Lung (tissue), 12 donors: ENCODE data around the gene DHX38. TPM values are rescaled to one million over a fixed set of nuclear protein-coding genes. Genes with fewer than 3 reads are reported as not detected.

Experiments used
- ATAC-seq: fragments of 200-7000 bp; cut with Tn5 transposase; one replicate; pipeline ENCODE4 v1.9.1; 2020; ENCODE audit warnings: moderate number of reproducible peaks; ENCODE audit not compliant: insufficient read depth, low FRiP score
- DNase-seq, 3 donors: peaks; one replicate each; pipeline ENCODE4 v3.0.0-alpha.2; 2013 to 2017
- H3K27ac ChIP-seq, 2 donors: one replicate each; pipeline ENCODE4 v1.5.1; 2013; ENCODE audit warnings: mild to moderate bottlenecking in 2 of 2, moderate library complexity in 2 of 2, control low read depth in 1 of 2, inconsistent platforms in 1 of 2, low read depth in 1 of 2, low read length in 1 of 2
- H3K27me3 ChIP-seq, 3 donors: one replicate each; pipeline ENCODE4 v1.5.1; 2013; ENCODE audit warnings: low read length in 2 of 3; ENCODE audit not compliant: control insufficient read depth in 3 of 3, insufficient read depth in 3 of 3
- H3K36me3 ChIP-seq, 4 donors: one replicate each; pipeline ENCODE4 v1.5.1; 2013; ENCODE audit warnings: low read length in 4 of 4, mild to moderate bottlenecking in 1 of 4, moderate library complexity in 1 of 4; ENCODE audit not compliant: control insufficient read depth in 4 of 4, insufficient read depth in 4 of 4
- H3K4me1 ChIP-seq, 5 donors: one replicate each; pipeline ENCODE4 v1.5.1; 2013; ENCODE audit warnings: low read length in 5 of 5, mild to moderate bottlenecking in 2 of 5, moderate library complexity in 1 of 5; ENCODE audit not compliant: control insufficient read depth in 5 of 5, insufficient read depth in 5 of 5
- H3K4me3 ChIP-seq: one replicate; pipeline ENCODE4 v1.5.1; 2013; ENCODE audit warnings: mild to moderate bottlenecking, control low read depth, moderate library complexity
- H3K9ac ChIP-seq, 2 donors: one replicate each; pipeline ENCODE4 v1.5.1; 2013; ENCODE audit warnings: low read length in 2 of 2, control low read depth in 1 of 2; ENCODE audit not compliant: insufficient read depth in 1 of 2
- H3K9me3 ChIP-seq, 4 donors: one replicate each; pipeline ENCODE4 v1.5.1; 2013; ENCODE audit warnings: low read length in 3 of 4, mild to moderate bottlenecking in 1 of 4, moderate library complexity in 1 of 4; ENCODE audit not compliant: control insufficient read depth in 4 of 4, insufficient read depth in 3 of 4
- WGBS, 2 donors: extraction: QIAGEN DNeasy Blood & Tissue Kit; methylation state at CpG; one replicate each; pipeline ENCODE4 v1.1.7; 2013; 5-methylcytosine and 5-hydroxymethylcytosine counted together
- polyA plus RNA-seq, 2 donors: library from polyadenylated mRNA; stranded (reverse); fragments of 200-250 nt; gene quantifications; one replicate each; pipeline ENCODE4 v1.2.1, GENCODE V29; 2013
- total RNA-seq, 2 donors: library from RNA; depleted of rRNA in 1 of 2; stranded (reverse); fragments of >200 nt in 1 of 2; gene quantifications; one replicate each; pipeline ENCODE4 v1.2.1, GENCODE V29; 2014 to 2021
- TF ChIP-seq, protein P1 (sequence below): IDR thresholded peaks from 2 replicates; pipeline ENCODE4 v1.5.1; 2012; ENCODE audit warnings: mild to moderate bottlenecking; ENCODE audit errors: control extremely low read depth, extremely low read depth
- donor health status: control.
- donor health status: control.
- donor health status: Bipolar disorder and iron deficiency.
- donor health status: healthy.
- donor health status: DM: yes; HTN: yes; CAD: no.

DHX38 gene
- total and polyA plus RNA-seq, 4 donors: 39.6 to 62.3 (median 45.5) TPM

DNA sequence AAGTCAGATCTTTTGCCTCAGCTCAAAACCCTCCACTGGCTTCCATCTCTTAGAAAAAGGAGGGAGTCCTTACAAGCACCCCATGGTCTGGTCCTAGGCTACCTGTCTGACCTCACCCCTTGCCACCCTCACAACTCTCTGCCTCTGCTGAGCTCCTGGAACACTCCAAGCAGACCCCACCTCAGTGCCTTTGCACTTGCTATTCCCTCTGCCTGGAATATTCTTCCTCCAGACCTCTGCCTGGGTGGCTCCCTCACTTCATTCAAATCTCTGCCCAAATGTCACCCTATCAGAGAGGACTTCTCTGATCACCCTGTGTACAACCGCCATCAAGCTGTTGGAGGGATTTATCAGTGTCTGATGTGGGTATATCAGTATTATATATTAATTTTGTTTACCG lies 40.9 kb downstream of the DHX38 start:
- WGBS, 2 donors: 94% methylated on average over 2 of the region's 2 CpGs
- DNase-seq: no peak

GRCh38 chr16:72137380-72138063 lies 43.9 kb downstream of the DHX38 start:
- 87 to 93% methylated on average over 15 of the region's 15 CpGs for WGBS, 2 donors
- TF ChIP-seq, protein P1, sequence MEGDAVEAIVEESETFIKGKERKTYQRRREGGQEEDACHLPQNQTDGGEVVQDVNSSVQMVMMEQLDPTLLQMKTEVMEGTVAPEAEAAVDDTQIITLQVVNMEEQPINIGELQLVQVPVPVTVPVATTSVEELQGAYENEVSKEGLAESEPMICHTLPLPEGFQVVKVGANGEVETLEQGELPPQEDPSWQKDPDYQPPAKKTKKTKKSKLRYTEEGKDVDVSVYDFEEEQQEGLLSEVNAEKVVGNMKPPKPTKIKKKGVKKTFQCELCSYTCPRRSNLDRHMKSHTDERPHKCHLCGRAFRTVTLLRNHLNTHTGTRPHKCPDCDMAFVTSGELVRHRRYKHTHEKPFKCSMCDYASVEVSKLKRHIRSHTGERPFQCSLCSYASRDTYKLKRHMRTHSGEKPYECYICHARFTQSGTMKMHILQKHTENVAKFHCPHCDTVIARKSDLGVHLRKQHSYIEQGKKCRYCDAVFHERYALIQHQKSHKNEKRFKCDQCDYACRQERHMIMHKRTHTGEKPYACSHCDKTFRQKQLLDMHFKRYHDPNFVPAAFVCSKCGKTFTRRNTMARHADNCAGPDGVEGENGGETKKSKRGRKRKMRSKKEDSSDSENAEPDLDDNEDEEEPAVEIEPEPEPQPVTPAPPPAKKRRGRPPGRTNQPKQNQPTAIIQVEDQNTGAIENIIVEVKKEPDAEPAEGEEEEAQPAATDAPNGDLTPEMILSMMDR: no peak
- H3K4me1 ChIP-seq: no peaks in the 10 kb centered on the region

More for the DNA sequence above, 40.9 kb downstream of the DHX38 start:
- Histone ChIP-seq H3K27me3 (no peaks in the 10 kb centered on the region), H3K27ac (no peak overlapping the region), H3K9ac (no peak overlapping the region), H3K4me1 (no peaks in the 10 kb centered on the region), H3K36me3 (no peaks in the 10 kb centered on the region), H3K4me3 (no peak overlapping the region), H3K9me3 (no peaks in the 10 kb centered on the region)
- no peak for ATAC-seq
- TF ChIP-seq, protein P1: no peak

GRCh38 chr16:72138064-72138572 lies 44.5 kb downstream of the DHX38 start:
- Histone ChIP-seq H3K4me3 (no peak overlapping the region), H3K36me3 (no peaks in the 10 kb centered on the region), H3K27me3 (no peaks in the 10 kb centered on the region), H3K4me1 (no peaks in the 10 kb centered on the region), H3K27ac (no peak overlapping the region), H3K9me3 (no peaks in the 10 kb centered on the region), H3K9ac (no peak overlapping the region)
- no peak for DNase-seq
- no peak for ATAC-seq
- 93 to 96% methylated on average over 4 of the region's 4 CpGs for WGBS, 2 donors
- TF ChIP-seq, protein P1: no peak

More at GRCh38 chr16:72137380-72138063, 43.9 kb downstream of the DHX38 start:
- ATAC-seq: no peak
- Histone ChIP-seq H3K27me3 (no peaks in the 10 kb centered on the region), H3K27ac (no peak overlapping the region), H3K4me3 (no peak overlapping the region), H3K36me3 (no peaks in the 10 kb centered on the region), H3K9ac (no peak overlapping the region), H3K9me3 (no peaks in the 10 kb centered on the region)
- no peak for DNase-seq

DNA sequence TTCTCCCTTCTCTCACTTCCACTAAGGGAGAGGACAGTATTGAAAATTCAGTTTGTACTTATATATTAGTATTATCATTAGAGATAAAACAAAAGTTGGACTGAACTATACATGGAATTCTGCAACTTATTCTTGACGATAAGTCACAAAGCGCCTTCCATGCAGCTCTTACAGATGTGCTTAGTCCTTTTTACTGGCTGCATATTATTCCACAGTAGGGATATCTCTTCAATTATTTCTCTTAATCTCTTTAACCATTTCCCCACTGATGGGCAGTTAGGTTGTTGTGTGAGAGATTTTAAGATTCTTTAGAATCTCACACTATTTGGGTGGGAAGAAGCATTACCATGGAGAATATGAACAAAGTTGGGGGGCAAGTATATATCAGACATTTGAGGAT lies 46.3 kb downstream of the DHX38 start:
- DNase-seq: no peak
- Histone ChIP-seq H3K4me3 (no peak overlapping the region), H3K9me3 (no peaks in the 10 kb centered on the region), H3K9ac (no peak overlapping the region), H3K27me3 (no peaks in the 10 kb centered on the region), H3K36me3 (no peaks in the 10 kb centered on the region), H3K4me1 (no peaks in the 10 kb centered on the region), H3K27ac (no peak overlapping the region)
- no peak for ATAC-seq
- WGBS, 2 donors: 99 to 100% methylated on average over 2 of the region's 2 CpGs
- TF ChIP-seq, protein P1: no peak
